ENCODE results near the gene C12orf75. TPM values are rescaled to one million over a fixed set of nuclear protein-coding genes. Genes with fewer than 3 reads are reported as not detected.

The C12orf75 gene
- polyA plus RNA-seq (2013, experiment 1 of 2) = 21.7 TPM
- polyA plus RNA-seq (2013, experiment 2 of 2) = 28.9 TPM

GRCh38 chr12:105330283-105330930 lies at the start of gene C12orf75:
Gene C12orf75 (plus strand): TSS chr12:105330691. CDS start chr12:105330892, 201 bp downstream.
- Histone ChIP-seq H3K27me3 (ENCODE audit: insufficient read depth, low read length) (peaks cover 48% of the 10 kb centered on the region), H3K27ac (ENCODE audit: low read depth, low read length) (no peak within 1 kb of the TSS), H3K4me3 (ENCODE audit: low read length) (peak within 1 kb of the TSS; percentile 66), H3K4me1 (ENCODE audit: insufficient read depth, low read length) (peaks cover 25% of the 10 kb centered on the region), H3K9ac (ENCODE audit: low read depth, low read length) (no peak within 1 kb of the TSS), H3K9me3 (ENCODE audit: insufficient read depth, low read depth, low read length) (no peaks in the 10 kb centered on the region), H3K36me3 (ENCODE audit: insufficient read depth, low read length) (no peaks in the 10 kb centered on the region)
- 1% methylated on average over 59 of the region's 66 CpGs for WGBS

GRCh38 chr12:105280966-105281693 lies 49.4 kb upstream of the C12orf75 start:
- no peaks in the 10 kb centered on the region for H3K27me3 ChIP-seq (ENCODE audit: insufficient read depth, low read length)
- no peak overlapping the region for H3K4me3 ChIP-seq (ENCODE audit: low read length)
- no peak overlapping the region for H3K27ac ChIP-seq (ENCODE audit: low read depth, low read length)
- H3K36me3 ChIP-seq (ENCODE audit: insufficient read depth, low read length) = no peaks in the 10 kb centered on the region
- WGBS = 95% methylated on average over 5 of the region's 6 CpGs
- H3K9ac ChIP-seq (ENCODE audit: low read depth, low read length) = no peak overlapping the region
- H3K4me1 ChIP-seq (ENCODE audit: insufficient read depth, low read length) = 0 out of 2 replicates have a peak, but pooled peaks cover 2% of the 10 kb centered on the region
- no peaks in the 10 kb centered on the region for H3K9me3 ChIP-seq (ENCODE audit: insufficient read depth, low read depth, low read length)

GRCh38 chr12:105281694-105282049 lies 48.8 kb upstream of the C12orf75 start:
- no peaks in the 10 kb centered on the region for H3K36me3 ChIP-seq (ENCODE audit: insufficient read depth, low read length)
- H3K4me1 ChIP-seq (ENCODE audit: insufficient read depth, low read length) = no peaks in the 10 kb centered on the region
- no peak overlapping the region for H3K9ac ChIP-seq (ENCODE audit: low read depth, low read length)
- WGBS = 80% methylated on average over 1 of the region's 1 CpG
- H3K4me3 ChIP-seq (ENCODE audit: low read length) = no peak overlapping the region
- no peaks in the 10 kb centered on the region for H3K27me3 ChIP-seq (ENCODE audit: insufficient read depth, low read length)
- no peaks in the 10 kb centered on the region for H3K9me3 ChIP-seq (ENCODE audit: insufficient read depth, low read depth, low read length)
- no peak overlapping the region for H3K27ac ChIP-seq (ENCODE audit: low read depth, low read length)

GRCh38 chr12:105285378-105285777 lies 45.1 kb upstream of the C12orf75 start:
- H3K4me1 ChIP-seq (ENCODE audit: insufficient read depth, low read length) = no peaks in the 10 kb centered on the region
- no peak overlapping the region for H3K9ac ChIP-seq (ENCODE audit: low read depth, low read length)
- no peaks in the 10 kb centered on the region for H3K36me3 ChIP-seq (ENCODE audit: insufficient read depth, low read length)
- 89% methylated on average over 1 of the region's 1 CpG for WGBS
- H3K27ac ChIP-seq (ENCODE audit: low read depth, low read length) = no peak overlapping the region
- no peaks in the 10 kb centered on the region for H3K27me3 ChIP-seq (ENCODE audit: insufficient read depth, low read length)
- H3K9me3 ChIP-seq (ENCODE audit: insufficient read depth, low read depth, low read length) = no peaks in the 10 kb centered on the region
- no peak overlapping the region for H3K4me3 ChIP-seq (ENCODE audit: low read length)

GRCh38 chr12:105287408-105287807 lies 43.1 kb upstream of the C12orf75 start:
- Histone ChIP-seq H3K9ac (ENCODE audit: low read depth, low read length) (no peak overlapping the region), H3K27ac (ENCODE audit: low read depth, low read length) (no peak overlapping the region), H3K4me1 (ENCODE audit: insufficient read depth, low read length) (no peaks in the 10 kb centered on the region), H3K4me3 (ENCODE audit: low read length) (no peak overlapping the region), H3K36me3 (ENCODE audit: insufficient read depth, low read length) (no peaks in the 10 kb centered on the region), H3K9me3 (ENCODE audit: insufficient read depth, low read depth, low read length) (no peaks in the 10 kb centered on the region), H3K27me3 (ENCODE audit: insufficient read depth, low read length) (no peaks in the 10 kb centered on the region)
- 90% methylated on average over 1 of the region's 1 CpG for WGBS

- Histone ChIP-seq H3K4me3 (ENCODE audit: low read length) (no peak overlapping the region), H3K9me3 (ENCODE audit: insufficient read depth, low read depth, low read length) (no peaks in the 10 kb centered on the region)
- WGBS = 85% methylated on average over 3 of the region's 3 CpGs
Observed at GRCh38 chr12:105288311-105288996, 42.0 kb upstream of the C12orf75 start.

GRCh38 chr12:105289114-105289904 lies 41.2 kb upstream of the C12orf75 start:
- WGBS = 92% methylated on average over 6 of the region's 6 CpGs
- H3K36me3 ChIP-seq (ENCODE audit: insufficient read depth, low read length) = no peaks in the 10 kb centered on the region

More at GRCh38 chr12:105288311-105288996, 42.0 kb upstream of the C12orf75 start:
- H3K4me1 ChIP-seq (ENCODE audit: insufficient read depth, low read length) = no peaks in the 10 kb centered on the region
- no peak overlapping the region for H3K9ac ChIP-seq (ENCODE audit: low read depth, low read length)
- no peak overlapping the region for H3K27ac ChIP-seq (ENCODE audit: low read depth, low read length)
- no peaks in the 10 kb centered on the region for H3K27me3 ChIP-seq (ENCODE audit: insufficient read depth, low read length)
- no peaks in the 10 kb centered on the region for H3K36me3 ChIP-seq (ENCODE audit: insufficient read depth, low read length)

GRCh38 chr12:105291531-105291930 lies 39.0 kb upstream of the C12orf75 start:
- no peak overlapping the region for H3K4me3 ChIP-seq (ENCODE audit: low read length)
- no peaks in the 10 kb centered on the region for H3K9me3 ChIP-seq (ENCODE audit: insufficient read depth, low read depth, low read length)
- peaks cover 6% of the 10 kb centered on the region; the same call in 1 of the 2 replicates for H3K4me1 ChIP-seq (ENCODE audit: insufficient read depth, low read length)
- no peaks in the 10 kb centered on the region for H3K27me3 ChIP-seq (ENCODE audit: insufficient read depth, low read length)
- H3K36me3 ChIP-seq (ENCODE audit: insufficient read depth, low read length) = no peaks in the 10 kb centered on the region
- no peak overlapping the region for H3K27ac ChIP-seq (ENCODE audit: low read depth, low read length)
- WGBS = 97% methylated on average over 2 of the region's 2 CpGs
- H3K9ac ChIP-seq (ENCODE audit: low read depth, low read length) = no peak overlapping the region

More at GRCh38 chr12:105289114-105289904, 41.2 kb upstream of the C12orf75 start:
- Histone ChIP-seq H3K4me3 (ENCODE audit: low read length) (no peak overlapping the region), H3K9me3 (ENCODE audit: insufficient read depth, low read depth, low read length) (no peaks in the 10 kb centered on the region), H3K9ac (ENCODE audit: low read depth, low read length) (no peak overlapping the region), H3K27me3 (ENCODE audit: insufficient read depth, low read length) (no peaks in the 10 kb centered on the region), H3K4me1 (ENCODE audit: insufficient read depth, low read length) (no peaks in the 10 kb centered on the region), H3K27ac (ENCODE audit: low read depth, low read length) (no peak overlapping the region)

- Histone ChIP-seq H3K4me3 (ENCODE audit: low read length) (no peak overlapping the region), H3K36me3 (ENCODE audit: insufficient read depth, low read length) (no peaks in the 10 kb centered on the region), H3K27me3 (ENCODE audit: insufficient read depth, low read length) (no peaks in the 10 kb centered on the region), H3K9me3 (ENCODE audit: insufficient read depth, low read depth, low read length) (0 out of 2 replicates have a peak, but pooled peaks cover 5% of the 10 kb centered on the region), H3K27ac (ENCODE audit: low read depth, low read length) (no peak overlapping the region), H3K4me1 (ENCODE audit: insufficient read depth, low read length) (peaks cover 9% of the 10 kb centered on the region; the same call in 1 of the 2 replicates), H3K9ac (ENCODE audit: low read depth, low read length) (no peak overlapping the region)
- no CpG with 5 or more reads among the region's 1 CpG for WGBS
Observed at GRCh38 chr12:105292705-105293104, 37.8 kb upstream of the C12orf75 start.

- Histone ChIP-seq H3K27ac (ENCODE audit: low read depth, low read length) (no peak overlapping the region), H3K4me3 (ENCODE audit: low read length) (no peak overlapping the region), H3K36me3 (ENCODE audit: insufficient read depth, low read length) (no peaks in the 10 kb centered on the region), H3K27me3 (ENCODE audit: insufficient read depth, low read length) (no peaks in the 10 kb centered on the region), H3K9me3 (ENCODE audit: insufficient read depth, low read depth, low read length) (peaks cover 10% of the 10 kb centered on the region; the same call in 1 of the 2 replicates), H3K4me1 (ENCODE audit: insufficient read depth, low read length) (peaks cover 9% of the 10 kb centered on the region; the same call in 1 of the 2 replicates), H3K9ac (ENCODE audit: low read depth, low read length) (no peak overlapping the region)
Observed at GRCh38 chr12:105293187-105293586, 37.3 kb upstream of the C12orf75 start.

Data from HUES64 (cell line).